ENCODE results near the gene HCN3. TPM values are rescaled to one million over a fixed set of nuclear protein-coding genes. Genes with fewer than 3 reads are reported as not detected.

The HCN3 gene
- total RNA-seq, 5 donors from 2014 or later (not counting 1 experiment from before 2014, with no cell fraction given): 1.7 to 4.1 (median 4.0) TPM

DNA sequence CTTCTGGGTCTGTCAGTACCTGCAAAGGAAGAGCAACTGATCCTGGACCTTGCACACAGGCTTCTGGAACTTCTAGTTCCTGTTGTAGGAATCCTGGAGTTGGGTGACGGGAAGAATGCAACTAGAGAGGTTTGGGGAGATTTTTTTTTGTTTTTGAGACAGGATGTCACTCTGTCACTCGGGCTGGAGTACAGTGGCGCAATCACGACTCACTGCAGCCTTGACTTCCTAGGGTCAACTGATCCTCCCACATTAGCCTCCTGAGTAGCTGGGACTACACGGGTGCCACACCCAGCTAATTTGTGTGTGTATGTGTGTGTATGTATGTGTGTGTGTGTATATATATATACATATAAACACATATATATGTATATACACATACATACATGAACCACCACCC is 40.8 kb upstream of the HCN3 start:
- POLR2A ChIA-PET: no interaction called here
- no peak overlapping the region for H3K27ac ChIP-seq (ENCODE audit: low read length)

DNA sequence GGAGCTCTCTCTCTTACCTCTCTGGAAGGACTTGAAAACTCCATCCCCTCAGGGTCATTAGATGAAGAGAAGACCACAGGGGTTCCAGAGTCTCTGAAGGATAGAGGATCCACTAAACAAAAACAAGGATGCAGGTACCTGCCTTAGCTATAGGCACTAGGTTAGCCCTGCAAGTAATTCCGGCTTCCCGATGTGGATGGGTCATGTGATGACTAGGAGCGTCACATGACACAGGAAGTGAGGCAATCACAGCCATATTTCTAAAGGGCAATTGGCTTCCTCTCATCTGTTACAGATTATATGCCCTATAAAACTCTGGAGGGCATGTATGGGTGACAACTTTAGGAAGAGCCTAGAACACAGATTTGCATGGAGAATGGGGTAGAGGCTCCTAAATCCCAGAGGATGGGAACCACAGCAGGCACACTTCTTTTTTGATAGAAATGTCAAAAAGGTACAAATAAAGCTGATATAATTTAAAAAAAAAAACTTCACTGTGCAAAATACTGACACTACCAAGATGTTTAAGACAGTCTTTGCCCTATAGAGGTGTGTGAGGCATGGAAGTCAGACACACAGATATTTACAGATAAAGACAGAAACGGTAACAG is 36.1 kb upstream of the HCN3 start:
- Histone ChIP-seq H3K9me3 (no peaks in the 10 kb centered on the region), H3K36me3 (ENCODE audit: control insufficient read depth in 2 of 2, extremely low read depth in 1 of 2, insufficient read depth in 1 of 2, low read length in 1 of 2) (peaks cover 7 to 25% of the 10 kb centered on the region in 2 donors), H3K4me1 (ENCODE audit: control insufficient read depth in 1 of 2, extremely low read depth in 1 of 2, insufficient read depth in 2 of 2, low read length in 2 of 2) (peaks cover 19 to 51% of the 10 kb centered on the region in 2 experiments), H3K27me3 (replicated peaks in 1 of 2; ENCODE audit: control insufficient read depth in 2 of 2, extremely low read depth in 1 of 2, insufficient read depth in 2 of 2, low read length in 1 of 2) (no peaks in the 10 kb centered on the region), H3K27ac (ENCODE audit: low read length) (peak overlapping the region; percentile 26), H3K4me3 (ENCODE audit: control insufficient read depth in 1 of 2, extremely low read depth in 1 of 2, low read length in 1 of 2) (peak overlapping the region; percentile 42 to 53)
- H3K36me3 Mint-ChIP-seq: peaks cover 21% of the 10 kb centered on the region
- DNase-seq (peak in 33 of 35 experiments; percentile 28 to 86 (median 57)), ATAC-seq (replicated peaks in 1 of 4) (peak in 3 of 4 experiments; percentile 36 to 53 (median 39))
- peaks cover 0 to 4% (median 0%) of the 10 kb centered on the region in 3 donors for H3K9me3 Mint-ChIP-seq
- 50% methylated on average over 1 of the region's 4 CpGs for WGBS (ENCODE audit: insufficient coverage)
- peak overlapping the region; percentile 83 to 93 (median 87) for H3K4me3 Mint-ChIP-seq
- peak overlapping the region; percentile 71 to 94 for H3K27ac Mint-ChIP-seq
- peaks cover 3 to 4% of the 10 kb centered on the region in 2 donors for H3K27me3 Mint-ChIP-seq
- ChIA-PET CTCF (interaction anchor here (0.7 to 1.2 kb wide), 4 partner anchors 11 to 47 kb away, joined by 3 read pairs; no protein-coding TSS in a partner anchor), POLR2A (interaction anchor here in 1 of 2 donors (0.6 kb wide), 2 partner anchors 18 to 324 kb away, joined by 3 read pairs; no protein-coding TSS in a partner anchor)
- peaks cover 45 to 63% (median 50%) of the 10 kb centered on the region in 3 donors for H3K4me1 Mint-ChIP-seq

More for the DNA sequence above, 40.8 kb upstream of the HCN3 start:
- H3K4me3 Mint-ChIP-seq: no peak overlapping the region
- no peaks in the 10 kb centered on the region for H3K27me3 Mint-ChIP-seq
- Histone ChIP-seq H3K9me3 (no peaks in the 10 kb centered on the region), H3K27me3 (replicated peaks in 1 of 2; ENCODE audit: control insufficient read depth in 2 of 2, extremely low read depth in 1 of 2, insufficient read depth in 2 of 2, low read length in 1 of 2) (no peaks in the 10 kb centered on the region), H3K36me3 (ENCODE audit: control insufficient read depth in 2 of 2, extremely low read depth in 1 of 2, insufficient read depth in 1 of 2, low read length in 1 of 2) (peaks cover 12 to 27% of the 10 kb centered on the region in 2 donors), H3K4me1 (ENCODE audit: control insufficient read depth in 1 of 2, extremely low read depth in 1 of 2, insufficient read depth in 2 of 2, low read length in 2 of 2) (peaks cover 7 to 35% of the 10 kb centered on the region in 2 experiments), H3K4me3 (ENCODE audit: control insufficient read depth in 1 of 2, extremely low read depth in 1 of 2, low read length in 1 of 2) (no peak overlapping the region)
- H3K9me3 Mint-ChIP-seq: no peaks in the 10 kb centered on the region
- DNase-seq (no peak), ATAC-seq (replicated peaks in 1 of 4) (no peak)
- 100% methylated on average over 1 of the region's 5 CpGs for WGBS (ENCODE audit: insufficient coverage)
- CTCF ChIA-PET: no interaction called here
- H3K36me3 Mint-ChIP-seq: peaks cover 26% of the 10 kb centered on the region
- peaks cover 17 to 37% (median 26%) of the 10 kb centered on the region in 3 donors for H3K4me1 Mint-ChIP-seq
- peak overlapping the region; percentile 8 to 59 for H3K27ac Mint-ChIP-seq

DNA sequence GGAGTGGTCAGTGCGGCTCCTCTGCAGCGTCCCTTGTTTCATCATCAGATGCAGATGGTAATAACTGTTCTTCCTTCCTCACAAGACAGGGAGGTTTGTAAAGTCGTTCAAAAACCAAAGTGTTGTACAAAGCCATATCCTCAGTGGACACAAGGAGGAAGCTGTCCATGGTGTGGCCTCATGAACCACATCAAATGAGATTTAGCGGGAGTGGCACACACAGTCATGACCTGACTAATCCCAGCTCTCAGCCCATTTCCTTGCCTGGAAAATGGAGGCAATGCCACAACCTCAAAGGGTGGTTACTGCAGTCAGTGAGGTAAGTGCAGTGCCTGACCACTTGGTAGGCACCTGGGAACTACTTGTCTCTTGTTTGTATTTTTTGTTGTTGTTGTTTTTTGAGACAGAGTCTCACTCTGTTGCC is 35.4 kb upstream of the HCN3 start:
- Mint-ChIP-seq H3K4me1 (peaks cover 45 to 57% (median 50%) of the 10 kb centered on the region in 3 donors), H3K36me3 (peaks cover 16% of the 10 kb centered on the region), H3K4me3 (peak overlapping the region; percentile 7 to 93 (median 87)), H3K9me3 (peaks cover 0 to 4% (median 0%) of the 10 kb centered on the region in 3 donors), H3K27ac (peak overlapping the region; percentile 71 to 94), H3K27me3 (peaks cover 3 to 4% of the 10 kb centered on the region in 2 donors)
- no peaks in the 10 kb centered on the region for H3K27me3 ChIP-seq (replicated peaks in 1 of 2; ENCODE audit: control insufficient read depth in 2 of 2, extremely low read depth in 1 of 2, insufficient read depth in 2 of 2, low read length in 1 of 2)
- H3K36me3 ChIP-seq (ENCODE audit: control insufficient read depth in 2 of 2, extremely low read depth in 1 of 2, insufficient read depth in 1 of 2, low read length in 1 of 2): peaks cover under 1 to 19% of the 10 kb centered on the region in 2 donors
- H3K27ac ChIP-seq (ENCODE audit: low read length): peak overlapping the region; percentile 26
- no peak for DNase-seq
- no peak overlapping the region for H3K4me3 ChIP-seq (ENCODE audit: control insufficient read depth in 1 of 2, extremely low read depth in 1 of 2, low read length in 1 of 2)
- no peaks in the 10 kb centered on the region for H3K9me3 ChIP-seq
- 67% methylated on average over 1 of the region's 4 CpGs for WGBS (ENCODE audit: insufficient coverage)
- no peak for ATAC-seq (replicated peaks in 1 of 4)
- H3K4me1 ChIP-seq (ENCODE audit: control insufficient read depth in 1 of 2, extremely low read depth in 1 of 2, insufficient read depth in 2 of 2, low read length in 2 of 2): peaks cover 19 to 47% of the 10 kb centered on the region in 2 experiments
- ChIA-PET POLR2A (interaction anchor here in 1 of 2 donors (0.6 kb wide), 1 partner anchor 18 kb away, joined by 3 read pairs; no protein-coding TSS in a partner anchor), CTCF (interaction anchor here in 1 of 2 donors (0.7 kb wide), 1 partner anchor 916 kb away, joined by 3 read pairs; no protein-coding TSS in a partner anchor)

DNA sequence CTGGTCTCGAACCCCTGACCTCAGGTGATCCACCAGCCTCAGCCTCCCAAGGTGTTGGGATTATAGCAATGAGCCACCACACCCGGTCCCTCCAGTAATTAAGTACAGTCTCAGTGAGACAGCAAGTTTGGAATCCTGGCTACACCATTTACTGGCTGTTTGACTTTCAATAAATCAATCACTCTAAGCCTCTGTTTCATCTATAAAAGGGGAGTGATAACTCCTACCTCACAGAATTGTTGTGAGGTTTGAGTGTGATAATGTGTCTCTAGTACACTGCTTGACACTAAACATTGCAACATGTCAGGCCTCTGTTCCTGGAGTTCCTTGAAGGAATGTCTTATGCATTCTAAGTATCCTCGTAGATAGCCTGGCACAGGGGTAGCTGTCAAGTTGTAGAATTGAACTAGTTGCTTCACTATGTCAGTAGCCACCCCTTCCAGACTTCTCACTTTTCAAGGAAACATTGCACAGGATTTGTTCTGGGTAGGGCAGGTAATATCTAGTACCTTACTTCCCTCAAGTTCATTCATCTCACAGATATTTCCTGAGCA is 34.4 kb upstream of the HCN3 start:
- no peak overlapping the region for H3K4me3 ChIP-seq (ENCODE audit: control insufficient read depth in 1 of 2, extremely low read depth in 1 of 2, low read length in 1 of 2)
- peaks cover 45 to 57% (median 50%) of the 10 kb centered on the region in 3 donors for H3K4me1 Mint-ChIP-seq
- WGBS (ENCODE audit: insufficient coverage): no CpG with 5 or more reads among the region's 3 CpGs

DNA sequence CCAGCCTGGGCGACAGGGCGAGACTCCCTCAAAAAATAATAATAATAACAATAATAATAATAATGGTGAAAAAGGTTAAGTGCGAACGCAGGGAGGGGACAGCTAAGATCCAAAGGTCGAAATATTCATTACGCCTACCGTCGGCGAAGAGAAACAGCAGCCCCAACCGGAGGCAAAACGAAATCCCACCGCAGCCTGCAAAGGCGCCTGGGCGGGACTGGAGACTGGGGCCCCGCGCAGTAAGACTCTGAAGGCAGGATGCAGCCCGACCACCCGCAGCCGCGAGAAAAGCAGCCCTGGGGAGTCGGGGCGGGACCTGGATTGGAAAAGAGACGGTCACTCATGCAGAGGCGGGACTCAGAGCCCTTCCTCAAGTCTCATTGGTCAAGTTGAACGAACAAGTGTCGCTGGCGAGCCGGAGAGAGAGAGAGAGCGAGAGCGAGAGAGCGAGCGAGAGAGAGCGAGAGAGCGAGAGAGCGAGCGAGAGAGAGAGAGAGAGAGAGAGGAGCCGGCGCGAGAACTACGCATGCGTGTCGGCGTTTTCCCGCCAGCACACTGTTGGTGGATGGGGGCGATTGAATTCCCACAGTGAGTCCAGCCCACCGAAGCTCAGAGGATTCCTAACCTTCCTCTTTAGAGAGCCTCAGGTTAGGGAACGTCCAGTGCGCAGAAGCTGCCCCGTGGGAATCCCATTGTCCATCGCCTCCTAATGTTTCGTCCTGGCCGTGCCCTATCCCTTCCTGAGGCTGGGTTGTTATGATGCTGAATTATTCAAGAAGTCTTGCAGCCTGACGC is 32.7 kb upstream of the HCN3 start:
- ChIA-PET CTCF (interaction anchor here (0.6 to 1.5 kb wide), 7 partner anchors 17 to 483 kb away, joined by 3 to 7 read pairs (median 3); no protein-coding TSS in a partner anchor), POLR2A (interaction anchor here in 1 of 2 donors (0.7 kb wide), 1 partner anchor 20 kb away, joined by 4 read pairs; no protein-coding TSS in a partner anchor)
- Histone ChIP-seq H3K4me3 (ENCODE audit: control insufficient read depth in 1 of 2, extremely low read depth in 1 of 2, low read length in 1 of 2) (peak overlapping the region; percentile 59 to 64), H3K9me3 (no peaks in the 10 kb centered on the region), H3K36me3 (ENCODE audit: control insufficient read depth in 2 of 2, extremely low read depth in 1 of 2, insufficient read depth in 1 of 2, low read length in 1 of 2) (peaks cover 0 to 3% of the 10 kb centered on the region in 2 donors), H3K27me3 (replicated peaks in 1 of 2; ENCODE audit: control insufficient read depth in 2 of 2, extremely low read depth in 1 of 2, insufficient read depth in 2 of 2, low read length in 1 of 2) (no peaks in the 10 kb centered on the region), H3K4me1 (ENCODE audit: control insufficient read depth in 1 of 2, extremely low read depth in 1 of 2, insufficient read depth in 2 of 2, low read length in 2 of 2) (peaks cover 19 to 45% of the 10 kb centered on the region in 2 experiments), H3K27ac (ENCODE audit: low read length) (peak overlapping the region; percentile 76)
- Mint-ChIP-seq H3K27me3 (peaks cover 3 to 4% of the 10 kb centered on the region in 2 donors), H3K36me3 (peaks cover 4% of the 10 kb centered on the region), H3K27ac (peak overlapping the region; percentile 94 to 98), H3K4me3 (peak overlapping the region; percentile 77 to 86 (median 84)), H3K4me1 (peaks cover 45 to 52% (median 47%) of the 10 kb centered on the region in 3 donors), H3K9me3 (peaks cover 0 to 4% (median 0%) of the 10 kb centered on the region in 3 donors)
- DNase-seq (peak; percentile 89 to 97 (median 93)), ATAC-seq (replicated peaks in 1 of 4) (peak; percentile 94 to 96 (median 96))
- 3% methylated on average over 41 of the region's 53 CpGs for WGBS (ENCODE audit: insufficient coverage)

More for the DNA sequence above, 34.4 kb upstream of the HCN3 start:
- Mint-ChIP-seq H3K27me3 (peaks cover 3 to 4% of the 10 kb centered on the region in 2 donors), H3K36me3 (peaks cover 10% of the 10 kb centered on the region), H3K9me3 (peaks cover 0 to 4% (median 0%) of the 10 kb centered on the region in 3 donors), H3K4me3 (peak overlapping the region; percentile 77 to 86 (median 84)), H3K27ac (peak overlapping the region; percentile 91)
- no peaks in the 10 kb centered on the region for H3K9me3 ChIP-seq
- ATAC-seq (replicated peaks in 1 of 4) (no peak), DNase-seq (no peak)
- POLR2A ChIA-PET: no interaction called here
- H3K36me3 ChIP-seq (ENCODE audit: control insufficient read depth in 2 of 2, extremely low read depth in 1 of 2, insufficient read depth in 1 of 2, low read length in 1 of 2): peaks cover 0 to 11% of the 10 kb centered on the region in 2 donors
- H3K4me1 ChIP-seq (ENCODE audit: control insufficient read depth in 1 of 2, extremely low read depth in 1 of 2, insufficient read depth in 2 of 2, low read length in 2 of 2): peaks cover 19 to 47% of the 10 kb centered on the region in 2 experiments
- H3K27ac ChIP-seq (ENCODE audit: low read length): peak overlapping the region; percentile 76
- no peaks in the 10 kb centered on the region for H3K27me3 ChIP-seq (replicated peaks in 1 of 2; ENCODE audit: control insufficient read depth in 2 of 2, extremely low read depth in 1 of 2, insufficient read depth in 2 of 2, low read length in 1 of 2)
- CTCF ChIA-PET: no interaction called here
